GM12878 (cell line): ENCODE results near the gene KCNJ12. TPM values are rescaled to one million over a fixed set of nuclear protein-coding genes. Genes with fewer than 3 reads are reported as not detected.

ENCODE experiments used
- ATAC-seq: fragments of 200-7000 bp; cut with Tn5 transposase; 3 replicates; pipeline ENCODE4 v1.9.1; 2020; ENCODE audit warnings: mild to moderate bottlenecking, moderate library complexity
- BruUV-seq: library from RNA; stranded (reverse); fragments of 400-500 nt; replicated peaks from 2 replicates; lab custom pipeline; 2021; lab: Mats Ljungman, UMichigan
- CTCF ChIA-PET: fragments of 300-600 bp; sonication (Branson Sonifier 250); formaldehyde crosslinking; extraction: SDS; loops from one replicate; lab custom pipeline; 2021; ENCODE audit warnings: inconsistent platforms; lab: Yijun Ruan, JAX
- POLR2A ChIA-PET: fragments of 350-600 bp; formaldehyde crosslinking; extraction: SDS; loops from one replicate; lab custom pipeline; 2021; ENCODE audit warnings: inconsistent platforms; lab: Charles Lee
- RAD21 ChIA-PET: fragments of 300-600 bp; sonication (Branson Sonifier 250); formaldehyde crosslinking; loops from one replicate; lab custom pipeline; 2023; ENCODE audit warnings: antibody characterized with exemption; ENCODE audit not compliant: unreplicated experiment; lab: Charles Lee
- SMC1A ChIA-PET: fragments of 300-600 bp; sonication (Branson Sonifier 250); formaldehyde crosslinking; loops from one replicate; lab custom pipeline; 2023; ENCODE audit not compliant: unreplicated experiment, uncharacterized antibody; lab: Charles Lee
- DNase-seq: peaks from one replicate; pipeline ENCODE4 v3.0.0-alpha.2; 2011; ENCODE audit warnings: low read depth, low spot score
- FAIRE-seq: peaks from 3 replicates; lab custom pipeline; 2011; peaks lifted over from hg19 to GRCh38; lab: Jason Lieb, UNC
- H2AFZ ChIP-seq: 2 replicates; pipeline ENCODE4 v1.6.0; 2011; ENCODE audit warnings: low read depth, low read length, control low read depth; ENCODE audit not compliant: control insufficient read depth
- H3K27ac ChIP-seq: 2 replicates; pipeline ENCODE4 v1.5.1; 2011; ENCODE audit warnings: control low read depth; ENCODE audit not compliant: control insufficient read depth, insufficient read depth
- H3K27me3 ChIP-seq, 2 experiments: replicated peaks in 1 of 2; 2 replicates each; pipeline versions ENCODE4 v1.6.0 to v1.6.1; 2011; ENCODE audit warnings: low read length in 1 of 2; ENCODE audit not compliant: control insufficient read depth in 2 of 2, insufficient read depth in 2 of 2
- H3K36me3 ChIP-seq, 2 experiments: 2 replicates each; pipeline ENCODE4 v1.5.1; 2011; ENCODE audit warnings: low read length in 1 of 2; ENCODE audit not compliant: control insufficient read depth in 2 of 2, insufficient read depth in 2 of 2
- H3K4me1 ChIP-seq: 2 replicates; pipeline ENCODE4 v1.6.1; 2011; ENCODE audit warnings: mild to moderate bottlenecking, low read length, moderate library complexity, mixed read lengths; ENCODE audit not compliant: control insufficient read depth, insufficient read depth
- H3K4me2 ChIP-seq: 2 replicates; pipeline ENCODE4 v1.6.0; 2011; ENCODE audit warnings: control low read depth; ENCODE audit not compliant: control insufficient read depth, insufficient read depth
- H3K4me3 ChIP-seq: fragments of 200-600 bp; sonication (generic); 2 replicates; pipeline ENCODE4 v1.5.1; 2016
- H3K79me2 ChIP-seq: 2 replicates; pipeline ENCODE4 v1.6.0; 2011; ENCODE audit warnings: low read length; ENCODE audit not compliant: control insufficient read depth, insufficient read depth
- H3K9ac ChIP-seq: 2 replicates; pipeline ENCODE4 v1.8.0; 2011; ENCODE audit warnings: low read length, control low read depth, mixed read lengths; ENCODE audit not compliant: control insufficient read depth, insufficient read depth
- H3K9me3 ChIP-seq: replicated peaks from 3 replicates; pipeline ENCODE4 v1.5.1; 2011; ENCODE audit warnings: mild to moderate bottlenecking, low read length; ENCODE audit not compliant: control insufficient read depth, insufficient read depth
- H4K20me1 ChIP-seq: 2 replicates; pipeline ENCODE4 v1.6.0; 2011; ENCODE audit not compliant: control insufficient read depth, insufficient read depth
- BRCA1 ChIP-seq: IDR thresholded peaks from 2 replicates; pipeline ENCODE4 v1.6.1; 2011; ENCODE audit warnings: low read depth, low read length, improper control_type of control experiment
- CBFB ChIP-seq: IDR thresholded peaks from 2 replicates; pipeline ENCODE4 v1.6.1; 2016; ENCODE audit warnings: antibody characterized with exemption, low read depth
- CEBPB ChIP-seq, 2 experiments: fragments of 150-350 bp in 1 of 2; IDR thresholded peaks; 2 replicates each; pipeline ENCODE4 v1.6.1; 2012 to 2014; ENCODE audit warnings: low read depth in 2 of 2, low read length in 2 of 2, borderline replicate concordance in 1 of 2, inconsistent platforms in 1 of 2
- CREB1 ChIP-seq: IDR thresholded peaks from 2 replicates; pipeline ENCODE4 v1.6.1; 2012; ENCODE audit warnings: low read depth, mild to moderate bottlenecking, inconsistent platforms
- CTCF ChIP-seq, 3 experiments: IDR thresholded peaks in 2 of 3; conservative IDR thresholded peaks in 1 of 3; 2 replicates each; pipeline ENCODE4 v1.5.1; 2011; ENCODE audit warnings: low read depth in 3 of 3, low read length in 3 of 3, mild to moderate bottlenecking in 3 of 3, control low read depth in 2 of 3, moderate library complexity in 2 of 3, inconsistent platforms in 1 of 3, mixed read lengths in 1 of 3; ENCODE audit not compliant: control insufficient read depth in 2 of 3, insufficient read depth in 1 of 3; ENCODE audit errors: extremely low read depth in 1 of 3
- EP300 ChIP-seq, 2 experiments: fragments of 150-350 bp in 1 of 2; IDR thresholded peaks; 2 replicates each; pipeline ENCODE4 v1.6.1; 2011 to 2012; ENCODE audit warnings: low read depth in 2 of 2, low read length in 2 of 2, borderline replicate concordance in 1 of 2, improper control_type of control experiment in 1 of 2, inconsistent platforms in 1 of 2; ENCODE audit not compliant: control insufficient read depth in 1 of 2
- FOS ChIP-seq: IDR thresholded peaks from 3 replicates; pipeline ENCODE4 v1.6.1; 2011; ENCODE audit warnings: borderline replicate concordance; ENCODE audit not compliant: insufficient read length; ENCODE audit errors: extremely low read depth
- NBN ChIP-seq: fragments of 450-650 bp; IDR thresholded peaks from 2 replicates; pipeline ENCODE4 v1.6.1; 2016
- NFIC ChIP-seq: IDR thresholded peaks from 2 replicates; pipeline ENCODE4 v1.6.1; 2012; ENCODE audit warnings: low read depth, mild to moderate bottlenecking, inconsistent platforms, low read length, moderate library complexity
- RBBP5 ChIP-seq: fragments of 200-600 bp; sonication (generic); conservative IDR thresholded peaks from 2 replicates; pipeline ENCODE4 v1.6.1; 2016
- RELB ChIP-seq: fragments of 450-650 bp; IDR thresholded peaks from 2 replicates; pipeline ENCODE4 v1.6.1; 2017; ENCODE audit warnings: low read depth, mild to moderate bottlenecking, moderate library complexity
- WRNIP1 ChIP-seq: IDR thresholded peaks from 2 replicates; pipeline ENCODE4 v1.6.1; 2011; ENCODE audit warnings: low read depth, low read length, improper control_type of control experiment, borderline replicate concordance
- YY1 ChIP-seq: IDR thresholded peaks from 2 replicates; pipeline ENCODE4 v1.6.1; 2011; ENCODE audit warnings: low read depth, mild to moderate bottlenecking, low read length
- ZNF622 ChIP-seq: fragments of 450-650 bp; IDR thresholded peaks from 2 replicates; pipeline ENCODE4 v1.6.1; 2017; ENCODE audit warnings: mild to moderate bottlenecking, inconsistent platforms
- ZSCAN29 ChIP-seq: fragments of 450-650 bp; IDR thresholded peaks from 2 replicates; pipeline ENCODE4 v1.6.1; 2017; ENCODE audit warnings: mild to moderate bottlenecking, moderate library complexity
- in situ Hi-C: fragments of 300-500 bp; cut with MboI; formaldehyde crosslinking; loops from 9 replicates; pipeline ENCODE4 v1.14.3; 2018; ENCODE audit warnings: mixed read lengths
- intact Hi-C: fragments of 100-400 bp; cut with micrococcal nuclease; formaldehyde crosslinking; loops from one replicate; pipeline ENCODE4 v1.14.2; 2022; ENCODE audit not compliant: unreplicated experiment
- polyA plus RNA-seq, 11 experiments: library from polyadenylated mRNA; depleted of rRNA in 4 of 11; unstranded in 6 of 11; stranded (reverse) in 5 of 11; fragments of >200 nt; fragmentation: Nextera tagmentation in 4 of 11; fragmentation: Illumina TruSeq in 1 of 11; extraction: Ambion mirVana in 4 of 11; extraction: Trizol in 1 of 11; gene quantifications; 1 replicate in 1 of 11; 2 replicates in 10 of 11; pipeline versions ENCODE4 v1.2.1 to v1.2.3, GENCODE V29; 2011 to 2016; ENCODE audit warnings: inconsistent platforms in 2 of 11, missing spikeins in 2 of 11, low read depth in 1 of 11
- total RNA-seq, 4 experiments: library from RNA; depleted of rRNA in 3 of 4; stranded (reverse); fragments of >200 nt in 3 of 4; fragmentation: Illumina TruSeq in 1 of 4; extraction: Trizol in 1 of 4; gene quantifications; 2 replicates each; pipeline versions ENCODE4 v1.2.1 to v1.2.3, GENCODE V29; 2013 to 2021
- TF ChIP-seq, protein P1 (sequence below): IDR thresholded peaks from 2 replicates; pipeline ENCODE4 v1.6.1; 2012; ENCODE audit warnings: low read depth, low read length, improper control_type of control experiment
- TF ChIP-seq, protein P2 (sequence below): fragments of 450-650 bp; IDR thresholded peaks from 2 replicates; pipeline ENCODE4 v1.6.1; 2016; ENCODE audit warnings: mild to moderate bottlenecking, moderate library complexity, borderline replicate concordance

The KCNJ12 gene
- total and polyA plus RNA-seq, 10 of the 15 experiments (the other 5 are each of a cell fraction or from before 2014, with no cell fraction given): 0.04 to 0.21 (median 0.09) TPM; not detected in 3

DNA sequence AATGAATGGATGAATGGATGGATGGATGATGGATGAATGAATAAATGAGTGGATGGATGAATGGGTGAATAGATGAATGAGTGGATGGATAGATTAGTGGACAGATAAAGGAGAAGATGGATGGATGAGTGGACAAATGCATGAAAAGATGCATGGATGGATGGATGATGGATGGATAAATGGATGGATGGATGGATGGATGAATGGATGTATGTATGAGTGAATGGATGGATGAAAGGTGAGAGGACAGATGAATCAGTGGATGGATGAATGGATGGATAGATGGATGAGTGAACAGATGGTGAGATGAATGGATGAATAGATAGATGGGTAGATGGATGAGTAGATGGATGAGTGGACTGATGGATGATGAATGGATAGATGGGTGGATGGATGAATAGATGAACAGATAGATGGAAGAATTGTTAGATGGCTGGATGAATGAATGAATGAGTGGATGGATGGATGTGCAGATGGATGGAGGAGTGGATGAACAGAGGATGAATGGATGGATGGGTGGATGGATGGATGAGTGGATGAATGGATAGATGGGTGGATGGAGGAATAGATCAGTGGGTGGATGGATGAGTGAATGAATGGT, 13.7 kb upstream of the KCNJ12 start:
- intact Hi-C loops (no loop called here), in situ Hi-C loops (no loop called here)
- ChIA-PET POLR2A (no interaction called here), RAD21 (no interaction called here), SMC1A (no interaction called here), CTCF (no interaction called here)
- no peak overlapping the region for H2AFZ ChIP-seq
- ATAC-seq (no peak), DNase-seq (no peak), FAIRE-seq (no peak)
- H3K36me3 ChIP-seq: no peaks in the 10 kb centered on the region
- H3K9me3 ChIP-seq: no peaks in the 10 kb centered on the region
- no peaks in the 10 kb centered on the region for H4K20me1 ChIP-seq
- H3K4me2 ChIP-seq: no peak overlapping the region
- H3K79me2 ChIP-seq: no peaks in the 10 kb centered on the region
- H3K27me3 ChIP-seq: peaks cover 0 to 1% of the 10 kb centered on the region in 2 experiments; a peak in 2 of 4 replicates
- BruUV-seq: no TSS peak
- no peaks in the 10 kb centered on the region for H3K4me1 ChIP-seq
- H3K27ac ChIP-seq: no peak overlapping the region
- no peak overlapping the region for H3K4me3 ChIP-seq
- no peak overlapping the region for H3K9ac ChIP-seq
- TF ChIP-seq, protein P1, sequence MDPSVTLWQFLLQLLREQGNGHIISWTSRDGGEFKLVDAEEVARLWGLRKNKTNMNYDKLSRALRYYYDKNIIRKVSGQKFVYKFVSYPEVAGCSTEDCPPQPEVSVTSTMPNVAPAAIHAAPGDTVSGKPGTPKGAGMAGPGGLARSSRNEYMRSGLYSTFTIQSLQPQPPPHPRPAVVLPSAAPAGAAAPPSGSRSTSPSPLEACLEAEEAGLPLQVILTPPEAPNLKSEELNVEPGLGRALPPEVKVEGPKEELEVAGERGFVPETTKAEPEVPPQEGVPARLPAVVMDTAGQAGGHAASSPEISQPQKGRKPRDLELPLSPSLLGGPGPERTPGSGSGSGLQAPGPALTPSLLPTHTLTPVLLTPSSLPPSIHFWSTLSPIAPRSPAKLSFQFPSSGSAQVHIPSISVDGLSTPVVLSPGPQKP: no peak
- TF ChIP-seq CTCF (IDR thresholded peaks at IDR 0.05 in 2 of 3, conservative IDR thresholded peaks at IDR 0.05 in 1 of 3; ENCODE audit: control insufficient read depth in 2 of 3, extremely low read depth in 1 of 3, insufficient read depth in 1 of 3, low read depth in 3 of 3, low read length in 3 of 3) (no peak), RELB (no peak), CEBPB (IDR thresholded peaks at IDR 0.05; ENCODE audit: borderline replicate concordance in 1 of 2, low read depth in 2 of 2, low read length in 2 of 2) (no peak), EP300 (IDR thresholded peaks at IDR 0.05; ENCODE audit: borderline replicate concordance in 1 of 2, control insufficient read depth in 1 of 2, low read depth in 2 of 2, low read length in 2 of 2) (no peak), CBFB (no peak), ZNF622 (no peak), WRNIP1 (no peak), RBBP5 (no peak), YY1 (no peak), NFIC (no peak), CREB1 (no peak), FOS (no peak), ZSCAN29 (no peak), NBN (no peak), BRCA1 (no peak)
- TF ChIP-seq, protein P2, sequence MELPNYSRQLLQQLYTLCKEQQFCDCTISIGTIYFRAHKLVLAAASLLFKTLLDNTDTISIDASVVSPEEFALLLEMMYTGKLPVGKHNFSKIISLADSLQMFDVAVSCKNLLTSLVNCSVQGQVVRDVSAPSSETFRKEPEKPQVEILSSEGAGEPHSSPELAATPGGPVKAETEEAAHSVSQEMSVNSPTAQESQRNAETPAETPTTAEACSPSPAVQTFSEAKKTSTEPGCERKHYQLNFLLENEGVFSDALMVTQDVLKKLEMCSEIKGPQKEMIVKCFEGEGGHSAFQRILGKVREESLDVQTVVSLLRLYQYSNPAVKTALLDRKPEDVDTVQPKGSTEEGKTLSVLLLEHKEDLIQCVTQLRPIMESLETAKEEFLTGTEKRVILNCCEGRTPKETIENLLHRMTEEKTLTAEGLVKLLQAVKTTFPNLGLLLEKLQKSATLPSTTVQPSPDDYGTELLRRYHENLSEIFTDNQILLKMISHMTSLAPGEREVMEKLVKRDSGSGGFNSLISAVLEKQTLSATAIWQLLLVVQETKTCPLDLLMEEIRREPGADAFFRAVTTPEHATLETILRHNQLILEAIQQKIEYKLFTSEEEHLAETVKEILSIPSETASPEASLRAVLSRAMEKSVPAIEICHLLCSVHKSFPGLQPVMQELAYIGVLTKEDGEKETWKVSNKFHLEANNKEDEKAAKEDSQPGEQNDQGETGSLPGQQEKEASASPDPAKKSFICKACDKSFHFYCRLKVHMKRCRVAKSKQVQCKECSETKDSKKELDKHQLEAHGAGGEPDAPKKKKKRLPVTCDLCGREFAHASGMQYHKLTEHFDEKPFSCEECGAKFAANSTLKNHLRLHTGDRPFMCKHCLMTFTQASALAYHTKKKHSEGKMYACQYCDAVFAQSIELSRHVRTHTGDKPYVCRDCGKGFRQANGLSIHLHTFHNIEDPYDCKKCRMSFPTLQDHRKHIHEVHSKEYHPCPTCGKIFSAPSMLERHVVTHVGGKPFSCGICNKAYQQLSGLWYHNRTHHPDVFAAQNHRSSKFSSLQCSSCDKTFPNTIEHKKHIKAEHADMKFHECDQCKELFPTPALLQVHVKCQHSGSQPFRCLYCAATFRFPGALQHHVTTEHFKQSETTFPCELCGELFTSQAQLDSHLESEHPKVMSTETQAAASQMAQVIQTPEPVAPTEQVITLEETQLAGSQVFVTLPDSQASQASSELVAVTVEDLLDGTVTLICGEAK: no peak
